HCT116 (cell line): ENCODE measurements around the gene ARID5B. TPM values are rescaled to one million over a fixed set of nuclear protein-coding genes. Genes with fewer than 3 reads are reported as not detected.

Source experiments
- ATAC-seq: fragments of 200-7000 bp; cut with Tn5 transposase; 2 replicates; pipeline ENCODE4 v1.9.1; 2020; ENCODE audit warnings: mild to moderate bottlenecking, moderate library complexity
- BruUV-seq: library from RNA; stranded (reverse); fragments of 400-500 nt; replicated peaks from 2 replicates; lab custom pipeline; 2021; lab: Mats Ljungman, UMichigan
- CTCF ChIA-PET: fragments of 300-600 bp; sonication (Branson Sonifier 250); formaldehyde crosslinking; loops from one replicate; lab custom pipeline; 2021; ENCODE audit warnings: antibody characterized with exemption; lab: Charles Lee
- POLR2A ChIA-PET: fragments of 300-600, 350-600 bp; sonication (Branson Sonifier 250); formaldehyde crosslinking; loops from one replicate; lab custom pipeline; 2021; ENCODE audit warnings: antibody characterized with exemption; lab: Charles Lee
- RAD21 ChIA-PET, 2 experiments: fragments of 300-600 bp; sonication (Branson Sonifier 250); formaldehyde crosslinking; loops; one replicate each; lab custom pipeline; 2023; ENCODE audit warnings: low total read pairs in 2 of 2; ENCODE audit not compliant: uncharacterized antibody in 2 of 2, unreplicated experiment in 2 of 2, low non-redundant PET in 1 of 2; lab: Charles Lee
- DNase-seq: peaks from one replicate; pipeline ENCODE4 v3.0.0-alpha.2; 2010; ENCODE audit warnings: low read depth, low spot score
- H2AFZ ChIP-seq: fragments of 200-600 bp; shearing (Covaris generic), sonication (generic); 2 replicates; pipeline ENCODE4 v1.6.1; 2017; ENCODE audit warnings: low read depth, mixed run types, mixed read lengths, antibody characterized with exemption, low read length; ENCODE audit not compliant: poor library complexity, severe bottlenecking
- H3K27ac ChIP-seq: 2 replicates; pipeline ENCODE4 v1.5.1; 2012; ENCODE audit warnings: low read depth, low read length
- H3K27me3 ChIP-seq: fragments of 200-600 bp; sonication (generic); 2 replicates; pipeline ENCODE4 v1.6.1; 2016; ENCODE audit warnings: mixed run types, low read length, mixed read lengths; ENCODE audit not compliant: insufficient read depth
- H3K36me3 ChIP-seq, 2 experiments: fragments of 200-500 bp in 1 of 2; fragments of 200-600 bp in 1 of 2; sonication (Bioruptor generic) in 1 of 2; sonication (generic) in 1 of 2; 2 replicates each; pipeline versions ENCODE4 v1.5.1 to v1.6.1; 2014 to 2016; ENCODE audit warnings: low read length in 2 of 2, inconsistent platforms in 1 of 2, mixed read lengths in 1 of 2, mixed run types in 1 of 2; ENCODE audit not compliant: insufficient read depth in 2 of 2, control insufficient read depth in 1 of 2
- H3K4me1 ChIP-seq, 2 experiments: fragments of 200-600 bp in 1 of 2; sonication (generic) in 1 of 2; 2 replicates each; pipeline versions ENCODE4 v1.5.1 to v1.6.1; 2012 to 2017; ENCODE audit warnings: low read length in 2 of 2, inconsistent platforms in 1 of 2, mild to moderate bottlenecking in 1 of 2, mixed read lengths in 1 of 2, mixed run types in 1 of 2, moderate library complexity in 1 of 2; ENCODE audit not compliant: insufficient read depth in 2 of 2, control insufficient read depth in 1 of 2
- H3K4me2 ChIP-seq: fragments of 200-600 bp; sonication (generic); 2 replicates; pipeline ENCODE4 v1.6.1; 2017; ENCODE audit warnings: mixed run types, low read length, mixed read lengths
- H3K4me3 ChIP-seq, 2 experiments: fragments of 200-600 bp in 1 of 2; sonication (generic) in 1 of 2; replicated peaks in 1 of 2; 2 replicates each; pipeline ENCODE4 v1.5.1; 2011 to 2016; ENCODE audit warnings: low read length in 2 of 2, control low read depth in 1 of 2, low read depth in 1 of 2, mild to moderate bottlenecking in 1 of 2, mixed read lengths in 1 of 2, mixed run types in 1 of 2
- H3K79me2 ChIP-seq: fragments of 200-600 bp; sonication (generic); 2 replicates; pipeline ENCODE4 v1.6.1; 2017; ENCODE audit warnings: mild to moderate bottlenecking, mixed run types, low read length, moderate library complexity, mixed read lengths; ENCODE audit not compliant: insufficient read depth
- H3K9ac ChIP-seq: fragments of 200-600 bp; sonication (generic); 2 replicates; pipeline ENCODE4 v1.6.1; 2016; ENCODE audit warnings: low read length, mixed read lengths
- H3K9me2 ChIP-seq: fragments of 200-600 bp; sonication (generic), shearing (Covaris generic); 2 replicates; pipeline ENCODE4 v1.6.1; 2017; ENCODE audit warnings: mixed run types, mild to moderate bottlenecking, moderate library complexity; ENCODE audit not compliant: insufficient read depth
- H3K9me3 ChIP-seq, 2 experiments: fragments of 200-500 bp in 1 of 2; fragments of 200-600 bp in 1 of 2; sonication (Bioruptor generic) in 1 of 2; sonication (generic) in 1 of 2; 2 replicates each; pipeline ENCODE4 v1.6.1; 2014 to 2017; ENCODE audit warnings: low read length in 2 of 2, mixed read lengths in 2 of 2, inconsistent platforms in 1 of 2, low read depth in 1 of 2, mild to moderate bottlenecking in 1 of 2, mixed run types in 1 of 2, moderate library complexity in 1 of 2; ENCODE audit not compliant: control insufficient read depth in 1 of 2, insufficient read depth in 1 of 2
- H4K20me1 ChIP-seq: fragments of 200-600 bp; sonication (generic), shearing (Covaris generic); 2 replicates; pipeline ENCODE4 v1.6.1; 2017; ENCODE audit warnings: mixed run types, mild to moderate bottlenecking, moderate library complexity; ENCODE audit not compliant: insufficient read depth
- ATF3 ChIP-seq: IDR thresholded peaks from 2 replicates; pipeline ENCODE4 v1.6.1; 2012
- CEBPB ChIP-seq: IDR thresholded peaks from 2 replicates; pipeline ENCODE4 v1.6.1; 2012; ENCODE audit warnings: low read depth
- EGR1 ChIP-seq: IDR thresholded peaks from 2 replicates; pipeline ENCODE4 v1.6.1; 2012; ENCODE audit warnings: low read depth
- ELF1 ChIP-seq: IDR thresholded peaks from 2 replicates; pipeline ENCODE4 v1.6.1; 2012; ENCODE audit warnings: low read depth, borderline replicate concordance
- EZH2 ChIP-seq: fragments of 200-600 bp; sonication (generic); IDR thresholded peaks from 2 replicates; pipeline ENCODE4 v1.6.1; 2017; ENCODE audit warnings: antibody characterized with exemption, mixed run types
- FOSL1 ChIP-seq: IDR thresholded peaks from 2 replicates; pipeline ENCODE4 v1.6.1; 2012; ENCODE audit warnings: low read depth
- JUND ChIP-seq: IDR thresholded peaks from 2 replicates; pipeline ENCODE4 v1.6.1; 2012
- MAX ChIP-seq: IDR thresholded peaks from 2 replicates; pipeline ENCODE4 v1.6.1; 2012
- POLR2A ChIP-seq: IDR thresholded peaks from 2 replicates; pipeline ENCODE4 v1.7.0; 2011; ENCODE audit warnings: borderline replicate concordance; ENCODE audit not compliant: insufficient read depth, insufficient read length; ENCODE audit errors: extremely low read depth
- POLR2AphosphoS5 ChIP-seq: IDR thresholded peaks from 2 replicates; pipeline ENCODE4 v1.6.1; 2011; ENCODE audit warnings: mild to moderate bottlenecking, low read depth, low read length, moderate library complexity
- RAD21 ChIP-seq: IDR thresholded peaks from 2 replicates; pipeline ENCODE4 v1.6.1; 2012; ENCODE audit warnings: low read depth, mild to moderate bottlenecking
- REST ChIP-seq: IDR thresholded peaks from 2 replicates; pipeline ENCODE4 v1.6.1; 2012; ENCODE audit warnings: low read depth
- SIN3A ChIP-seq: IDR thresholded peaks from 2 replicates; pipeline ENCODE4 v1.6.1; 2012; ENCODE audit warnings: low read depth
- SRF ChIP-seq: IDR thresholded peaks from 2 replicates; pipeline ENCODE4 v1.6.1; 2012; ENCODE audit warnings: low read depth
- TCF7L2 ChIP-seq: IDR thresholded peaks from 2 replicates; pipeline ENCODE4 v1.7.0; 2011; ENCODE audit warnings: borderline replicate concordance, inconsistent platforms; ENCODE audit not compliant: insufficient read depth, insufficient read length; ENCODE audit errors: extremely low read depth
- ZFX ChIP-seq: fragments of 450-650 bp; IDR thresholded peaks from 2 replicates; pipeline ENCODE4 v1.6.1; 2017
- intact Hi-C: fragments of 100-400 bp; cut with micrococcal nuclease; formaldehyde crosslinking; loops from 2 replicates; pipeline ENCODE4 v1.10.0; 2022
- total RNA-seq: library from RNA; stranded (reverse); gene quantifications from one replicate; pipeline ENCODE4 v1.2.1, GENCODE V29; 2021; ENCODE audit not compliant: unreplicated experiment

The ARID5B gene
- total RNA-seq, 1 experiment from 2014 or later = 4.7 TPM

- intact Hi-C loops = no loop called here
- Histone ChIP-seq H3K9me2 (no peaks in the 10 kb centered on the region), H3K27ac (no peak overlapping the region), H3K9me3 (no peaks in the 10 kb centered on the region), H3K4me1 (no peaks in the 10 kb centered on the region), H3K36me3 (no peaks in the 10 kb centered on the region), H3K27me3 (no peaks in the 10 kb centered on the region), H3K4me2 (no peak overlapping the region), H3K79me2 (no peaks in the 10 kb centered on the region), H4K20me1 (no peaks in the 10 kb centered on the region), H3K4me3 (no peak overlapping the region), H2AFZ (no peak overlapping the region), H3K9ac (no peak overlapping the region)
- ChIA-PET RAD21 (no interaction called here), CTCF (no interaction called here), POLR2A (no interaction called here)
- BruUV-seq = no TSS peak
- TF ChIP-seq POLR2AphosphoS5 (no peak), FOSL1 (no peak), EZH2 (no peak), ATF3 (no peak), POLR2A (no peak), TCF7L2 (no peak), CEBPB (no peak), REST (no peak), SIN3A (no peak), MAX (no peak), EGR1 (no peak), RAD21 (no peak), SRF (no peak), ELF1 (no peak), ZFX (no peak), JUND (no peak)
- no peak for ATAC-seq
- DNase-seq = no peak
Observed at GRCh38 chr10:62000726-62001125, 99.2 kb downstream of the ARID5B start.
